GM19328 (cell line): Measurements from ENCODE around the gene WDR43.
"Not testable (repeated sequence)": the region's sequence is repeated elsewhere in the genome, so short reads cannot be mapped to it uniquely, and the experiment has no call there.

Experiments used
- ATAC-seq: cut with Tn5 transposase; IDR thresholded peaks from one replicate; pipeline ENCODE4 v1.9.1; 2021; ENCODE audit warnings: mild to moderate bottlenecking, moderate library complexity; ENCODE audit not compliant: unreplicated experiment

The WDR43 gene

GRCh38 chr2:28958689-28959088 lies 64.2 kb downstream of the WDR43 start:
- no peak for ATAC-seq

GRCh38 chr2:28960401-28960800 lies 65.9 kb downstream of the WDR43 start:
- ATAC-seq, result no peak

GRCh38 chr2:28962505-28962904 lies 68.0 kb downstream of the WDR43 start:
- no peak for ATAC-seq

GRCh38 chr2:28970464-28971160 lies 76.1 kb downstream of the WDR43 start:
- ATAC-seq, result no peak

GRCh38 chr2:28972778-28973335 lies 78.4 kb downstream of the WDR43 start:
- no peak for ATAC-seq

- no peak for ATAC-seq
Observed at GRCh38 chr2:28974252-28974651, 79.8 kb downstream of the WDR43 start.

GRCh38 chr2:28975671-28976070 lies 81.2 kb downstream of the WDR43 start:
- no peak for ATAC-seq

- ATAC-seq, result no peak
Observed at GRCh38 chr2:28976584-28976983, 82.1 kb downstream of the WDR43 start.

GRCh38 chr2:28977176-28977875 lies 82.9 kb downstream of the WDR43 start:
- ATAC-seq, result no peak

- not testable (repeated sequence) for ATAC-seq
Observed at GRCh38 chr2:28978001-28978400, 83.5 kb downstream of the WDR43 start.

- no peak for ATAC-seq
Observed at GRCh38 chr2:28978606-28979005, 84.1 kb downstream of the WDR43 start.

- ATAC-seq, result no peak
Observed at GRCh38 chr2:28979041-28979440, 84.6 kb downstream of the WDR43 start.

- ATAC-seq, result no peak
Observed at GRCh38 chr2:28979576-28980366, 85.3 kb downstream of the WDR43 start.

- ATAC-seq, result no peak
Observed at GRCh38 chr2:28980368-28981015, 86.0 kb downstream of the WDR43 start.

GRCh38 chr2:28981016-28981441 lies 86.6 kb downstream of the WDR43 start, which contains the start of gene TOGARAM2:
TSS of gene TOGARAM2 (plus strand) at chr2:28981298. CDS start at chr2:28994835, 13,537 bp downstream.
- no peak for ATAC-seq

- no peak for ATAC-seq
Observed at GRCh38 chr2:28981620-28982376, 87.3 kb downstream of the WDR43 start.

GRCh38 chr2:28982381-28982950 lies 88.0 kb downstream of the WDR43 start:
- no peak for ATAC-seq

GRCh38 chr2:28986429-28986828 lies 92.0 kb downstream of the WDR43 start:
- no peak for ATAC-seq

- no peak for ATAC-seq
Observed at GRCh38 chr2:28989973-28990372, 95.5 kb downstream of the WDR43 start.

GRCh38 chr2:28990445-28990844 lies 96.0 kb downstream of the WDR43 start:
- no peak for ATAC-seq
